GM19452 (cell line): ENCODE results near the gene BMPR1A.
"Not testable (repeated sequence)": the region's sequence is repeated elsewhere in the genome, so short reads cannot be mapped to it uniquely, and the experiment has no call there.

ENCODE experiments used
- ATAC-seq: cut with Tn5 transposase; IDR thresholded peaks from one replicate; pipeline ENCODE4 v1.9.1; 2021; ENCODE audit not compliant: unreplicated experiment

The BMPR1A gene

DNA sequence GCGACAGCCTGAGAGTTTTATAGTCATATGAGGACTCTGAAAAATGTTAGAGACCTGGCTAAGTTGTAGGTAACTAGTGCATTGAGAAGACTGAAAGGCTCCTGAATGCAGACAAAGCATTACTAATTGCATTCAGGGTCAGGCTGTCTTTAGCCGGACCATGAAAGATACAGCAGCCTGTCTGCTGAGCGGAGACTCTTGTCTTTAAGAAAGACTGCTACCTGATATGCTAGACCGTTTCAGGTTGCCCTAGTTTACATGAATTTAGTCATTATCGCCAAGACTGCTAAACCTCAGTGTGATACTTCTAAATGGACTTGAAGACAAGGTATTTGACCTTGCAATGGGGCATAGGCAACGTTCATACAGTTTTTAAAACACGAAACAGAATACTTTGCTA, 81.2 kb downstream of the BMPR1A start:
- ATAC-seq: no peak

DNA sequence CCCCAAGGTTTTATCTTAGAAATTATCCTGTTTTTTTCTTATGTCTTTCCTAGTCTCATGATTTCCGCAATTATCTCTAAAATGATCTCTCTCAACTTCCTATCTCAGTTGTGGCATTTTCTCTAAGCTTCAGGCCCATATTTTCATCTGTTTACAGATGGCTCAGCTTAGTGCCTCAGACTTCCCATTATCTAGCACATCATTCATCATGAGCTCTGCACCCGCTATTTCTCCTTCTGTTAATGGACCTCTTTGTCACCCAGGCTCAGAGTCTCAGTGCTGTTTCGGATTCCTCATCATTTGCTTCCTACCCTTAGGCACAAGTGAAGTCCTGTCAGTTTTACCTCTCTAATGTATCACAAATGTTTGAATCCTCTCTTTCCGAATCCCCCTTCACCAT, 84.1 kb downstream of the BMPR1A start:
- ATAC-seq: no peak

DNA sequence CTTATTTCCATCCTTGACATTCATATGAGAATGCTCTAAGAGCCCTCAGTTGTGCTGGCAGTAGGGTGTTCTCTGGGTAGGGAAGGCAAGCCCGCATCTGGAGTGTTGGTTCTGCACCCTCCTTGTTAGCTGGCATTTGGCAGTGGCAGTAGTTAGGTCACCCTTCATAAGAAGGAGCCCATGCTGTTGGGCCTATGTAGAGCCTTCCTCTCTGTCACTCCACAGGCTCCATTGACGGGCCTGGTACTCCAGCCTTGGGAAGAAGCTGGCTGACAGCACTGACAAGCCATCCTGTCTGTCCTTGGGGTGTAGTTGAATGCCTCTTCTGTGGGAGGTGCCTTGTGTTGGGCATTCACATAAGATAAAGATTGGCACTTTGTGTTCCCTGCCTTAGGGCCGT, 89.7 kb downstream of the BMPR1A start:
- ATAC-seq: no peak

DNA sequence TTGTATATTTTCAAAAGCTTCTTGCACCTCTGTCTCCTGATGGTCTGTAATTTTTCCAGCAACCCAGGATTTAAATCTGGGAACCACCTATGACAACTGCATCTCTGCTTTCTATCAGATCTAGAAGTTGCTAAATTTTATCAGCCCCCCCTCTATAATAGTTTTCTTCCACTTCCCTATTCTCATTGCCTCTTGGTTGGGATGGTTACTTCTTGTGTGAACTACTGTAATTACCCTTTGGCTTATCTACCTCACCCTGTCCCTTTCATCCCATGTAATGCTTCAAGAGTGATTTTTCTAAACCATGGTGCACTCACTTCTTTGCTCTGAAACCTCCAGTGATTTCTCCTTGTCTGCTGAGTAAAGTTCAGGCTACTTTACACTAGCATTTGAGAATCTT, 92.3 kb downstream of the BMPR1A start:
- no peak for ATAC-seq

DNA sequence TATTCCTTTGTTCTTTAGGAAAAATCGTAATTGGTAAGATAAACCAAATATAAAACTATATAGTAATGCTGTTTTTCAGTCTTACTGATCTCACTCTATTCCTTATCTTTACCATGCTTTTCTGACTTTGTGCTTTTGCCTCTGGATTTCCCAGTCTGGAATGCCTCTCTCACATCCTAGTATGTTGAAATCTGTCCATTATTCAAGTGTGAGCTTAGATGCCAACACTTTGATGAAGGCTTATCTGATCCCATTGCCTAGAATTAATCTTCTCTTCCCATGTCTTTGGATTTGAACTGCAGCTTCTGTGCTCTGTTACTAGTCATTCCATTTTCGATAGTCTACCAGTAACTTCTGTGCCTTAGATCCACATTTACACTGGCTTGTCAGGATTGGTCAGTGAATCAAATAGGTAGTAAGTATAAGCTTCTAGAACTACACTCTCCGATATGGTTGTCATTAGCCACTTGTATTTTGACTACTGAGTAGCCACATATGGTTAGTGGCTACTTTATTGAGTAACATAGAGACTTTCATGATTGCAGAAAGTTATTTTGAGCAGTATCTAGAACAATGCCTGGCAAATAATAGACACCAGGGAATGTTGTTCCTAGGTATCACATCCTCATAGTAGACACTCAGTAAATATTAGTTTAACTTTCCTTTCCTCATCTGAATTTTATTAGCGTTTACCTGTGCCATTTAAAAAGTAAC, 92.9 kb downstream of the BMPR1A start:
- ATAC-seq: peak; percentile 87

DNA sequence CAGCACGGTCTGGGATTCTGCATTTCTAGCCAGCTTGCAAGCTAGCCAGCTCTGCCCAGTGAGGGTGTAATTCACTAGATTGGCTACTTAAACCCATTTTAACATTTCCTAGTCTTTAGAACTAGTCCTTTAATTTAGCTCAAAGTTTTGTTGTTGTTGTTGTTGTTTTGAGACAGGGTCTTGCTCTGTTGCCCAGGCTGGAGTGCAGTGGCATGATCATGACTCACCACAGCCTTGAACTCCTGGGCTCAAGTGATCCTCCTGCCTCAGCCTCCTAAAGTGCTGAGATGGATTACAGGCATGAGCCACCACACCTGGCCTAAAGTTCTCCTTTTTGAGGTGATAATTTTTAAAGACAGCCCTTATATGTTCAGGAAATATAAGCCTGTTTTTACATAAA, 94.1 kb downstream of the BMPR1A start:
- no peak for ATAC-seq

DNA sequence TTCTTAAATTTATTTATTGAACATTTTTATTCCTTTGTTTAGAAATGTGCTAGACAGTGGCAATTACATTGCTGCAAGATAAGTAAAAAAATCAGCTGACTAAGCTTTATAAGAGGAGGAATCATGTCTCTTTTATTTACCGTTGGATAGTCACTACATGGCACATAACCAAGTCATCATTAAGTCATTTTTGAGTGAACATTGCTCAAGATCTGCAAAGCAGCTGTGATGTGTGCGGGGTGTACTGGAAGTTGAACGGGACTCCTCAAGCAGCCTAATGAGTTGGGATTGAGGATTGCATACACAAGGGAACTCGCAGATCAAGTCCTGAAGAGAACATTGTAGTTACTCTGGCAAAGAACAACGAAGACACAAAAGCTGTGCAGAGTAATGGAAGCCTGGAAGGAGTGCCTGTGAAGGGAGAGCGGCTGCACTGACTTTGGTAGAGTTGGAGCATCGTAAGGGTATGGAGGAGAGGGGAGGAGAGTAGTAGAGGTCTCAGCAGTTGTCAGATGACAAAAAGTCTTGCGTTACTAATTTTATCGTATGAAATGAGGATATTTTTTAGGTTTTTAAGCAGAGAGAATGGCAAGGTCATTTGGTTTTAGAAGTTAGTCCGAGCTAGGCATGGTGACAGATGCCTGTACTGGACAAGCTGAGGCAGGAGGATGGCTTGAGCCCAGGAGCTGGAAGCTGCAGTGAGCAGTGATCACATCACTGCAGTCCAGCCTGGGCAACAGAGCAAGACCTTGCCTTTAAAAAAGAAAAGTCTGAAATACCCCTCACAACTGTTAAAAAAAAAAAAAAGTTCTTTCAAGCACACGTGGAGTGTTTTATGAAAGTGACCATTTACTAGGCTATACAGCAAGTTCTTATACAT, 95.1 kb downstream of the BMPR1A start:
- no peak for ATAC-seq

DNA sequence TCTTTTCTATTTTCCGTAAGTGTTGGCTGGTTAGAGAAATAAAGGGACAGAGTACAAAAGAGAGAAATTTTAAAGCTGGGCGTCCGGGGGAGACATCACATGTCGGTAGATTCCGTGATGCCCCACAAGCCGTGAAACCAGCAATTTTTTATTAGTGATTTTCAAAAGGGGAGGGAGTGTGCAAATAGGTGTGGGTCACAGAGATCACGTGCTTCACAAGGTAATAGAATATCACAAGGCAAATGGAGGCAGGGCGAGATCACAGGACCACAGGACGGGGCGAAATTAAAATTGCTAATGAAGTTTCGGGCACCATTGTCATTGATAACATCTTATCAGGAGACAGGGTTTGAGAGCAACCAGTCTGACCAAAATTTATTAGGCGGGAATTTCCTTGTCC, 97.2 kb downstream of the BMPR1A start:
- ATAC-seq: not testable (repeated sequence)

DNA sequence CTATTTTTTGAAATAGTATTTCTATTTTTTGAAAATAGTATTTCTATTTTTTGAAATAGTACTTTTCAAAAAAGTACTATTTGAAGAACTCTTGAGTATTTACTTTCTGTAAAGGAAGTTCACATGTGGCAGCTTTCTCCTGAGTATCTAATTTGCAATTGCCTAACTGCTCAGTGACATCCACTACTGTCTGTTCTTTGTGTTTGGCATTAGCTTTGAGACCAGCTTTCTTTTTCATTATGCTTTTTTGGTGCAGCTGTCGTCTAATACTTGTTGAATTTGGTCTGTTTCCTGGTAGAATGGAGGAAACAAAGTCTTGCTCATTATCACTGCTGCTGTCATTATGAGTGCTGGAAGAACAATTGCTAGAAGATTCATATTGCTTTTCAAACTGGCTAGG, 99.1 kb downstream of the BMPR1A start:
- ATAC-seq: no peak

DNA sequence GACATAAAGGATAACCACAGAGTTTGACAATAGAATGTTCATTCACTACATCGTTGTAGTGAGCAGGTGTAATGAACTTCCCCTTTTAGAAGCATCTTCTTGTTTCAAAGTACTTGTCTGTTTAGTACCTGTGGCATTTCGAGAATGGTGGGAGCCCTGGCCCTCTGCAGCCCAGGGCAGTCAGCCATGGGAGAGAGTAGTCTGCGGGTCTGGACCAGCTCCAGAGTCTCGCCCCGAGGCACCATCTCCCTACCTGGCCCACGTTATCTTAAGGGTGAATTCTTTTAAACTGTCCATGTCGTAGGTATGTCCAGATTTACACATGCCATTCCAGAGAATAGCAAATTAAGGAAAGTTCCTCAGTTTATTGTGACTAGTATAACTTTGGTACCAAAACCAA, 99.7 kb downstream of the BMPR1A start:
- no peak for ATAC-seq

DNA sequence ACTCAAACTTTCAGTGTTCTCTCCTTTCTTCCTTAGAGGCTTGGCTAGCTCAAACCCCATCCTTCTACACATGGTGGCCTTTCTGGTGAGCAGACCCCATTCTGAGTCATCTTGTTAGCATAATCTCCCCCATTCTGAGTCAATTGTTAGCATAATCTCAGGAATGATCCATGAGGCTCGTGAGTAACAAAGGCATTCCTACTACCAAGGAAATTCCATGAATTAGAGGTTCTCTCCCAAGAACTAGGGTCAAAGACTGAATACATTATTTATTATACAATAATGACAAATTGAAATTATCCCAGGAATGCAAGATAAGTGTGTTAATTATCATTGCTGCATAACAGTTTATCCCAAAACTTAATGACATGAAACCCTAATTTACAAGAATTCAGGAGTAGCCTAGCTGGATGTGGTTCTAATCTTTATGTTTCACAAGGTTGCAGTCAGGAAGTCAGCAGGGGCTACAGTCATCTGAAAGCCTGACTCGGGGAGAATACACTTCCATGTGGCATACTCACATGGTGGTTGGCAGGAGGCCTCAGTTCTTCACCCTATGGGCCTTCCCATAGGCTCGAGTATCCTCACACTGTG, 100.8 kb downstream of the BMPR1A start:
- no peak for ATAC-seq

DNA sequence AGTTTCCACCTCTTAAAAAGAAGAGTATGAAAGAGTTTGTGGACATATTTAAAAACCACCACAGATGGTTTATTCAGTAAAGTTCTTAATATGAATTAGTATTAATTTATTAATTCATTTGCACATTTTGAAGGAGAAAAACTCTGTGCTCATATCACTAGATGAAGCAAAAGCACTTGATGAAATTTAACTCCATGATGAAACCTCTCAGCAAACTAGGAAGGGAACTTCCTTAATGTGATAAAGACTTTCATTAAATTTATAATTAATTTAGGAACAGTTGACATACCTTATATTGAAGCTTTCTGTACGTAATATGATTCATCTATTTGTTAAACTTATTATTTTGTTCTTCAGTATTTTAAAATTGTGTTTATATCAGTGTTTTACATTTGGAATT, 101.6 kb downstream of the BMPR1A start:
- no peak for ATAC-seq

DNA sequence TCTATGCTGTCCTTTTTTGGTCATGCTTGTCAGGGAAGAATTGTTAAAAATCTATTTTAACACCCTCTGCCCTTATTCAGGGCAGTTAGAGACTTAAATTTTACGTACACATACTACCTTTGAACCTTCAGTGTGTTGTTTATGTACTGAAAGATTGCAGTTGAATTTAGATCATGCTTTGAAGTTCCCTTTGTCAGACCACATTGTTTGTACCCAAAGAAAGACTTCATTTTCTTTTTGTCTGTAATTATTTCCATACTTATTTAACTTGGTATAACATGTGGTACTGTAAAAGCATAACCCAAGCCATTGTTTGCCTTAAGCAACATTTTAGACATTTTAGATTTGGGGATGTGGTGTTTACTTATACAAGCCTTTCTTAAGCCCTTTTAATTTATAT, 104.9 kb downstream of the BMPR1A start:
- ATAC-seq: no peak

DNA sequence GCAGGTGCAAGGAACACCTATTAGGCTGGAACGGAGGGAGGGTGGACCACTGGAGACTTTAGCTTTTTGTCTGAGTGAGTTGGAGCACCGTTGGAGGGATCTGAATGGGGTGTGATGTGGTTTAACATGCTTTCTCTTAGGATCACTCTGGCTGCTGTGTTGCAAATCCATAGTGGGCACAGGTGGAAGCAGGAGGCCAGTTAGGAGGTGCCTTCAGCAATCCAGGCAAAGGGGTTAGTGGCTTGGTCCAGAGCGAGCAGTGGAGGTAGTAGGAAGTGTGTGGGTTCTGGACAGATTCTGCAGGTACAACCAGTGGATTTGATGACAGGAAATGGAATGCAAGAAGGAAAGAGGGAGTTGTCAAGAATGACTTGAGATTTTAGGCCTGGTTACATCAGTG, 106.0 kb downstream of the BMPR1A start:
- no peak for ATAC-seq

DNA sequence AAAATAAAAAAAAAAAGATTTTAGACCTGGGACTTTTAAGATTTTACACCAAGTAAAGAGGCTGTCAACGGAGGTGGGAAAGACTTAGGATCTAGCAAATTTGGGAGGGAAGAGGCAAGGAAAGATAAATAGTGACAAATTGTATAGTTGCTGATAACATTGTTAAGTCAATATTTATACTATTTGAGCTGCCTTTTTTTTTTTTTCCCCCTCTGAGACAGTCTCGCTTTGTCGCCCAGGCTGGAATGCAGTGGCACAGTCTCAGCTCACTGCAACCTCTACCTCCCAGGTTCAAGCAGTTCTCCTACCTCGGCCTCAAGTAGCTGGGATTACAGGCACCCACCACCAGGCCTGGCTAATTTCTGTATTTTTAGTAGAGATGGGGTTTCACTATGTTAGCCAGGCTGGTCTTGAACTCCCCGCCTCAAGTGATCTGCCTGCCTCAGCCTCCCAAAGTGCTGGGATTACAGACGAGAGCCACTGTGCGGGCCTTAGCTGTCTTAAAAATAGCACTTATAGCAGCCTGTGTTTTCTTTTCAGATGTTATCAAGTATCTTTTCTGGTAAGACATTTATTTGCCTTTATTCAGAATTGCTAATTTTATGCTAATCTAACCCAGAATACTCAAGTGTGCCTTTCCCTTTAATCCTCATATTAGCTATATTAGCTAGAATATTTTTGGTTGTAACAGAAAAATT, 106.5 kb downstream of the BMPR1A start:
- ATAC-seq: no peak

DNA sequence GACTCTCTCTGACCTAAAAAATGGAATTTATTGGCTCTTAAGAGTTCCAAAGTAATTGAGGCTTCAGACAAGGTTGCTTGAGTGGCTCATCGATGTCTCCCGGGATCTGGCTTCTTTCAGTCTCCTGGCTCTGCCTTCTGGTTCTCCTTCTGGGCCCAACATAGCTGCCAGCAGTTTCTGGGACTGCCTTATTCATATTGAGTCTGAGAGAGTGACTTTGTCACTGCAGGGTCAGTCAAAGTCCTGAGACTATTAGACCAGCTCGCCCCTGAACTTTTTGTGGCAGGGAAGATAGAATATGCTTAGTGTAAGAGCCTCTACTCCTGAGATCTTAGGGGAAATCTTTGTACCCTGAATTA, 107.0 kb downstream of the BMPR1A start:
- ATAC-seq: no peak

DNA sequence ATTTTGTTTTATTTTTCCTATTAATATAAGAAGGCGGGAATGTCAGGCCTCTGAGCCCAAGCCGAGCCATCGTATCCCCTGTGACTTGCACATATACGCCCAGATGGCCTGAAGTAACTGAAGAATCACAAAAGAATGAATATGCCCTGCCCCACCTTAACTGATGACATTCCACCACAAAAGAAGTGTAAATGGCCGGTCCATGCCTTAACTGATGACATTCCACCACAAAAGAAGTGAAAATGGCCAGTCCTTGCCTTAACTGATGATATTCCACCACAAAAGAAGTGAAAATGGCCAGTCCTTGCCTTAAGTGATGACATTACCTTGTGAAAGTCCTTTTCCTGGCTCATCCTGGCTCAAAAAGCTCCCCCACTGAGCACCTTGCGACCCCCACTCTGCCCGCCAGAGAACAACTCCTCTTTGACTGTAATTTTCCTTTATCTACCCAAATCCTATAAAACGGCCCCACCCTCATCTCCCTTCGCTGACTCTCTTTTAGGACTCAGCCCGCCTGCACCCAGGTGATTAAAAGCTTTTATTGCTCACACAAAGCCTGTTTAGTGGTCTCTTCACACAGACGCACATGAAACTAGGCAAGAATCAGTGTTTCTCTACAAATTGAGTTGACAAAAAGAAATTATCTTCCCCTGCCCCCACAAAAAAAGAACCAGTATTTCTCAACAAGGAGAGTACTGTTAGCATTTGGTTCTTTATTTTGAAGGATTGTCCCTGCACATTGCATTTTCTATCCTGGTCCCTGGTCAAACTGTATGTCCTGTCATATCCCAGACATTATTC, 108.8 kb downstream of the BMPR1A start:
- not testable (repeated sequence) for ATAC-seq

DNA sequence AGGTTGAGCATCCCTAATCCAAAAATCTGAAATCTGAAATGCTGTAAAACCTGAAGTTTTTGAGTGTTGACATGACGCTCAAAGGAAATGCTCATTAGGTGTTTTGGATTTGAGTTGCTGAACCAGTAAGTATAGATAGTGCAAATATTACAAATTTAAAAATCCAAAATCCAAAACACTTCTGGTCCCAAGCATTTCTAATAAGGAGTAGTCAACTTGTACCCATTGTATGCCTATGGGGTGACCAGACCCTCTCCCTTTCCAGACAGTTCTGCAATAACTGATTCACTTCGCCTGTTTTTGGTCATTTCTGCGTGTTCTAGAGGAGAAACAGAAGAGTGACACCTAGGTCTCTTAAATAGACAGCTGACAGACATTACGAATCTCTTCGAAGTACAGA, 110.7 kb downstream of the BMPR1A start:
- no peak for ATAC-seq

DNA sequence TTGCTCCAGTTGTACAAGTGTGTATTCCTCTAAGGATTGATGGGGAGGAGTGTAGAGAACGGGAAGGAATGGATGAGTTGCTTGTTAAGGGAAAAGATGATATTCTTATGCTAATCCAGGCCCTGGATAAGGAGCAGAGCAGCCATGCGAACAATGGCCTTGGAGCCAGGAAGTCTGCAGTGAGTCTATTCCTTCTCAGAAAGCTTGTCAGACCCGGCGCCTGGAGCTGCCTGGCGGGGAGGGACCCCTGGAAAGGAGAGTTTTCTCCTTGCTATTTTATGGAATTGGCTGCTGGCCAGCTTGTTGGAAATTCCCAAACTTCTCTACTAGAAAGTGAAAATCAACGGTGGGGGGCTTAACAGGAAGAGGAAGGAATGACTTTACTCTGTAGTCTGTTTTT, 111.9 kb downstream of the BMPR1A start:
- no peak for ATAC-seq

DNA sequence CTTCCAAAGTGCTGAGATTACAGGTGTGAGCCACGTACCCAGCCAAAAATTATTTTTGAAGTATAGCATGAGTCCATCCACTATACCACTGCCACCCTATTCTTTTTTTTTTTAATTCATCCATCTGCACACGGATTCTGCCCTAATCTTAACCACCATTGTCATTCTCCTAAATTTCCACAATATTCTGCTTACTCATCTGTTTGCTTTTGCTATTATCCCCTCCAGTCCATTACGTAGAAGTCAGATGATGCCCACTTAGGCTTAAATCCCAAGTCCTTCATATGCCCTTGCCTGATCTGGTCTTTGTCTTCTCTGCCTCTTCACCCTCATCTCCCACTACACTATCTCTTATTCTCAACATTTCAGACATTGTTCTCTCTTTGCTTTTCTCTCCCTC, 114.3 kb downstream of the BMPR1A start:
- ATAC-seq: no peak
